K562 (cell line): ENCODE results near the gene ZDHHC14.

Experiments
- BCL6 ChIP-seq: fragments of 250-450 bp; sonication (Bioruptor Pico); IDR thresholded peaks from 2 replicates; pipeline ENCODE4 v1.4.0; 2020
- CC2D1A ChIP-seq: fragments of 450-650 bp; IDR thresholded peaks from 2 replicates; pipeline ENCODE4 v1.6.1; 2017; ENCODE audit warnings: mild to moderate bottlenecking
- CHD4 ChIP-seq: fragments of 200-600 bp; sonication (generic); IDR thresholded peaks from 3 replicates; pipeline ENCODE4 v1.6.1; 2012; ENCODE audit warnings: low read depth, mild to moderate bottlenecking, mixed read lengths, low read length, inconsistent platforms; ENCODE audit not compliant: insufficient read depth, insufficient replicate concordance, poor library complexity, severe bottlenecking
- DPF2 ChIP-seq: fragments of 450-650 bp; IDR thresholded peaks from 2 replicates; pipeline ENCODE4 v1.6.1; 2016
- EP300 ChIP-seq: IDR thresholded peaks from 2 replicates; pipeline ENCODE4 v1.6.1; 2012; ENCODE audit warnings: low read length, improper control_type of control experiment
- LARP7 ChIP-seq: fragments of 450-650 bp; IDR thresholded peaks from 2 replicates; pipeline ENCODE4 v1.6.1; 2016
- NCOA1 ChIP-seq: fragments of 450-650 bp; IDR thresholded peaks from 2 replicates; pipeline ENCODE4 v1.6.1; 2016; ENCODE audit warnings: low read depth
- POLR2A ChIP-seq: fragments of 450-650 bp; conservative IDR thresholded peaks from 2 replicates; pipeline ENCODE4 v1.6.1; 2016
- SOX6 ChIP-seq: fragments of 450-650 bp; IDR thresholded peaks from 2 replicates; pipeline ENCODE4 v1.6.1; 2014; ENCODE audit warnings: mild to moderate bottlenecking
- TAF1 ChIP-seq: IDR thresholded peaks from 2 replicates; pipeline ENCODE4 v1.6.1; 2011; ENCODE audit warnings: mild to moderate bottlenecking, low read length, moderate library complexity; ENCODE audit not compliant: insufficient read depth, control insufficient read depth, severe bottlenecking; ENCODE audit errors: extremely low read depth
- TBL1XR1 ChIP-seq, 2 experiments: IDR thresholded peaks; 2 replicates each; pipeline ENCODE4 v1.6.1; 2012; ENCODE audit warnings: improper control_type of control experiment in 2 of 2, low read length in 2 of 2, mild to moderate bottlenecking in 1 of 2
- ZNF717 ChIP-seq: fragments of 250-450 bp; sonication (Bioruptor Pico); IDR thresholded peaks from 2 replicates; pipeline ENCODE4 v1.5.0; 2021
- TF ChIP-seq, protein P1 (sequence below), 3 experiments: IDR thresholded peaks in 2 of 3; conservative IDR thresholded peaks in 1 of 3; 2 replicates each; pipeline ENCODE4 v1.5.1; 2011 to 2012; ENCODE audit warnings: low read length in 3 of 3, mild to moderate bottlenecking in 3 of 3, control low read depth in 2 of 3, improper control_type of control experiment in 1 of 3, inconsistent platforms in 1 of 3, low read depth in 1 of 3, mixed read lengths in 1 of 3, moderate library complexity in 1 of 3; ENCODE audit not compliant: insufficient read depth in 2 of 3

DNA sequence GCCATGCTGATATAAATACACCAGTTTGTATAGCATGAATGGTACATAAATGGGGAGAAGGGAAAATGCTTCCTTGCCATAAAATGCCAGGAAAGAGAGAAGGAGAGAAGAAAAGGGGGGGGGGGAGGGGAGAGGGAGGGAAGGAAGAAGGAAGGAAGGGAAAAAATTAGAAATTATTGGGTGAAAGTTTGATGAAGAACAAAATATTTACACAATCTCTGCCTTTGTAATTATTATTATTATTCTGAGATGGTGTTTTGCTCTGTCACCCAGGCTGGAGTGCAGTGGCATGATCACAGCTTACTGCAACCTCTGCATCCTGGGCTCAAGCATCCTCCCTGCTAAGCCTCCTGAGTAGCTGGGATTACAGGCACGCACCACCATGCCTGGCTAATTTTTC lies 10.2 kb upstream of the ZDHHC14 start:
- TF ChIP-seq POLR2A, result no peak
- TF ChIP-seq CC2D1A, result no peak
- TF ChIP-seq TBL1XR1 (IDR thresholded peaks at IDR 0.05; ENCODE audit: low read length in 2 of 2), result no peak
- TF ChIP-seq DPF2, result no peak
- no peak for TF ChIP-seq BCL6 (CRISPR knock-in tag)
- no peak for TF ChIP-seq EP300
- no peak for TF ChIP-seq LARP7
- TF ChIP-seq CHD4, result no peak
- TF ChIP-seq NCOA1, result no peak
- no peak for TF ChIP-seq TAF1
- no peak for TF ChIP-seq ZNF717 (CRISPR knock-in tag)
- TF ChIP-seq, protein P1, sequence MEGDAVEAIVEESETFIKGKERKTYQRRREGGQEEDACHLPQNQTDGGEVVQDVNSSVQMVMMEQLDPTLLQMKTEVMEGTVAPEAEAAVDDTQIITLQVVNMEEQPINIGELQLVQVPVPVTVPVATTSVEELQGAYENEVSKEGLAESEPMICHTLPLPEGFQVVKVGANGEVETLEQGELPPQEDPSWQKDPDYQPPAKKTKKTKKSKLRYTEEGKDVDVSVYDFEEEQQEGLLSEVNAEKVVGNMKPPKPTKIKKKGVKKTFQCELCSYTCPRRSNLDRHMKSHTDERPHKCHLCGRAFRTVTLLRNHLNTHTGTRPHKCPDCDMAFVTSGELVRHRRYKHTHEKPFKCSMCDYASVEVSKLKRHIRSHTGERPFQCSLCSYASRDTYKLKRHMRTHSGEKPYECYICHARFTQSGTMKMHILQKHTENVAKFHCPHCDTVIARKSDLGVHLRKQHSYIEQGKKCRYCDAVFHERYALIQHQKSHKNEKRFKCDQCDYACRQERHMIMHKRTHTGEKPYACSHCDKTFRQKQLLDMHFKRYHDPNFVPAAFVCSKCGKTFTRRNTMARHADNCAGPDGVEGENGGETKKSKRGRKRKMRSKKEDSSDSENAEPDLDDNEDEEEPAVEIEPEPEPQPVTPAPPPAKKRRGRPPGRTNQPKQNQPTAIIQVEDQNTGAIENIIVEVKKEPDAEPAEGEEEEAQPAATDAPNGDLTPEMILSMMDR (IDR thresholded peaks at IDR 0.05 in 2 of 3, conservative IDR thresholded peaks at IDR 0.05 in 1 of 3; ENCODE audit: insufficient read depth in 2 of 3, low read depth in 1 of 3, low read length in 3 of 3), result no peak
- TF ChIP-seq SOX6, result no peak
